ENCODE results near the gene ARRB1. TPM values are rescaled to one million over a fixed set of nuclear protein-coding genes. Genes with fewer than 3 reads are reported as not detected.
A peak's percentile ranks its signal among the peaks of the same experiment; 100 is the strongest.

The ARRB1 gene
- polyA plus RNA-seq, 1 of the 3 experiments (the other 2 are of a cell fraction): 7.0 TPM

- TF ChIP-seq CTCF (IDR thresholded peaks at IDR 0.05) (peak; percentile 89), POLR2AphosphoS5 (IDR thresholded peaks at IDR 0.05; ENCODE audit: low read depth, low read length) (no peak)
These were observed 37.2 kb upstream of the ARRB1 start (continued) for GRCh38 chr11:75388386-75389275.

GRCh38 chr11:75387736-75388294, 36.4 kb upstream of the ARRB1 start:
- Histone ChIP-seq H3K36me3 (replicated peaks in 1 of 2; ENCODE audit: control insufficient read depth in 1 of 2, insufficient read depth in 2 of 2, low read length in 1 of 2) (no peaks in the 10 kb centered on the region), H3K27me3 (ENCODE audit: insufficient read depth) (no peaks in the 10 kb centered on the region), H4K20me1 (ENCODE audit: insufficient read depth) (no peaks in the 10 kb centered on the region), H2AFZ (ENCODE audit: low read depth) (no peak overlapping the region), H3K4me1 (ENCODE audit: control insufficient read depth in 1 of 2, insufficient read depth in 2 of 2, low read depth in 1 of 2, low read length in 1 of 2) (peaks cover 0 to 9% of the 10 kb centered on the region in 2 experiments; a peak in 1 of 4 replicates), H3K9me3 (no peaks in the 10 kb centered on the region), H3K4me2 (no peak overlapping the region), H3K9me2 (no peaks in the 10 kb centered on the region), H3K4me3 (ENCODE audit: low read depth in 2 of 2, low read length in 1 of 2) (no peak overlapping the region), H3K27ac (ENCODE audit: low read depth in 2 of 2, low read length in 1 of 2) (no peak overlapping the region), H3F3A (replicated peaks; ENCODE audit: insufficient read depth) (no peaks in the 10 kb centered on the region), H3K9ac (no peak overlapping the region), H3K79me2 (ENCODE audit: insufficient read depth) (no peaks in the 10 kb centered on the region)
- no peak for TF ChIP-seq YY1 (IDR thresholded peaks at IDR 0.05; ENCODE audit: low read depth)
- TF ChIP-seq REST (IDR thresholded peaks at IDR 0.05; ENCODE audit: low read depth, low read length): no peak
- ChIA-PET POLR2A (interaction anchor here (0.8 kb wide), 1 partner anchor 108 kb away, joined by 3 read pairs; no protein-coding TSS in a partner anchor), CTCF (interaction anchor here (0.5 to 24.8 kb wide), 38 partner anchors 9 to 277 kb away, joined by 3 to 701 read pairs (median 4); partner anchors contain the start of genes GDPD5, KLHL35 and RPS3)
- DNase-seq: no peak
- 53% methylated on average over 3 of the region's 3 CpGs for WGBS (ENCODE audit: low lambda C conversion rate)

Data from SK-N-SH (cell line).